HG02642 (cell line): ENCODE data around the gene SFRP2.

Source experiments
- ATAC-seq: cut with Tn5 transposase; IDR thresholded peaks from one replicate; pipeline ENCODE4 v1.9.1; 2021; ENCODE audit warnings: mild to moderate bottlenecking; ENCODE audit not compliant: unreplicated experiment, poor library complexity

Gene SFRP2

DNA sequence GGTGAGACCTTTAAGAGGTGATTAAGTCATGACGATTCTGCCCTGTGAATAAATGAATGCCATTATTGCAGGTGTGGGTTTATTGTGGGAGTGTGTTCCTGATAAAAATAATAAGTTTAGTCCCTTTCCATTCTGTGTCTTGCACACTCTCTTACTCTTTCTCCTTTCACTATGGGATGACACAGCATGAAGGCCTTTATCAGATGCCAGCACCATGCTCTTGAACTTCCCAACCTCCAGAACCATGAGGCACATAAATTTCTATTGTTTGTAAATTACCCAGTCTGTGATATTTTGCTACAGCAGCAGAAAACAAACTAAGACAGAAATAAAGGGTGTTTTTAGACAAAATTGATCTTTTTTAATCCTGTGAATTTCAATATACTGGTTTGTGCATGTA is 10.5 kb downstream of the SFRP2 start:
- ATAC-seq: no peak

- ATAC-seq: no peak
Measured at GRCh38 chr4:153777421-153777820, 11.5 kb downstream of the SFRP2 start.

DNA sequence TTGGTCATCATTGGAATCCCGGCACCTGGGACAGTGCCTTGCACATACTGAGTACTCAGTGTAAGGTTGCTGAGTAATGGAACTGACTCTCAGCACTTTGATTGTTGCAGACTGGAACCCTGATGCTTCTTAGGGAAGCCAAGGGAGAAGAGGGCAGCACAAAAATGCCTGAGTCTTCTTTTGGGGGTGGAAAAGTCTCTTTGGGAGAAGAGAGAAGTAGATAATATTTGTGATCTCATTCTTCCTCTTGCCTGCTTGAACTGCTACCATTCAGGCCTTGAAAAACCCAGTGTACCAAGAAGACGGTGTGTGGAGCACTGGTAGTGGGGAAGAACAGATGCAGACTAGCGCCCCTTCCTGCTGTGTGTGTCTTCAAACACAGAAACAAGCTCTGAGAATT is 12.3 kb downstream of the SFRP2 start:
- ATAC-seq: no peak

DNA sequence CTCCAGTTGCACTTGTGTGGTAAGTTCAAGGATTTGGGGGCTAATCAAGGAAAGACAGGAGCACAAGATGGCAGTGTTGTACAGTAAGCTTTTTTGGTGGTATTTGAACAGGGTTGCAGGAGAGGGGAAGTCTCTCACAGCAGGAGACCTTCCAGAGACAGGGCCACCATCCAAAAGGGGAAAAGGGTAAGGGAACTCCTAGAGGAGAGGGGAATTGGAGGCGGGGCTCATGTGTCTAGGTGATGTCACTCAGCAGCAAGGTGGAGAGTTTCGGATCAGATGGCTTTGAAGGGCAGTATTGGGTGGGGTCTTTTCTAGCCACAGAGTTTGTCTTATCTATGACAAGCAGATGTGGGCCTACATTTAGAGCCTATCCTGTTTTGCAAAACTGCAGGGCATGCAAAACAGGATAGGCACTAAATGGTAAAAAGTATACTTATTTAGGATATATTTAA is 15.6 kb downstream of the SFRP2 start:
- no peak for ATAC-seq

- ATAC-seq: no peak
Measured at GRCh38 chr4:153771046-153771445, 17.8 kb downstream of the SFRP2 start.

GRCh38 chr4:153766758-153767157 is 22.1 kb downstream of the SFRP2 start:
- no peak for ATAC-seq

GRCh38 chr4:153765894-153766293 is 23.0 kb downstream of the SFRP2 start:
- ATAC-seq: no peak

GRCh38 chr4:153764601-153765368 is 24.1 kb downstream of the SFRP2 start:
- no peak for ATAC-seq

DNA sequence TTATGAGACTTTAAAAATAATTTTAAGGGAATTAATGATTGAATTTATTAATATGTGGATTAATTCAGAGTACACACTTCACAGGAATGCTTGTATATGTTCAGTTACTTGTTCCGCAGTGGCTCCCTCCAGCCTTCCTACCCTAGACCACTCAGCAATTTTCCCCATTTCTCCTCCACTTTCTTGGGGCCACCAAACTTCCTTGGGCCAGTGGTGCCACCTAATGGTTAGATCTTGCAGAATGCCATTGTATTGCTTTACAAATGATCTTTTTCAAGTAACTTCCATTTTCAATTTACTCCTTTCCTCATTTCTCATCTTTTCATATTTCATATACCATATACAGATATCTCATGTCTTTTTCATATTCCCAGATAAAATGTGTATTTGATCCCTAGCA is 25.5 kb downstream of the SFRP2 start:
- no peak for ATAC-seq

GRCh38 chr4:153759407-153760316 is 29.2 kb downstream of the SFRP2 start, which contains the start of gene RNF175:
TSS of gene RNF175 (minus strand) at chr4:153760024. CDS start at chr4:153759862, 162 bp downstream.
- ATAC-seq: no peak

GRCh38 chr4:153758688-153759406 is 30.0 kb downstream of the SFRP2 start:
- no peak for ATAC-seq

DNA sequence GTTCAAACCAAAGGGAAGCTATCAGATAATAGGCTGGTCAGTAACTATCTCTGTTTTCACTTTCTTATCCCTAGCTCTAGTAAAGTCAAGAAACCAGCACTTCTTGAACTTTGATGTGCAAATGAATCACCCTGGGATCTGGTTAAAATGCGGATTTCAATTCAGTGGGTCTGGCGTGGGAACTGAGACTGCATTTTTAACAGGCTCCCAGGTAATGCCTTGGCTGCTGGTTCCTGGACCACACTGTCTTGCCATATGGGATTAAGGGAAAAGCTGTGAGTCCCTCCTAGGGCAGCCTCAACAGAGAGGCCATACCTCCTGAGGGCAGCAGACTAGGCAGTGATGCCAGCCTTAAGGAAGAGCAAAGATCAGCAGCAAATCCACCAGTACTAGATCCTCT is 30.7 kb downstream of the SFRP2 start:
- ATAC-seq: no peak

DNA sequence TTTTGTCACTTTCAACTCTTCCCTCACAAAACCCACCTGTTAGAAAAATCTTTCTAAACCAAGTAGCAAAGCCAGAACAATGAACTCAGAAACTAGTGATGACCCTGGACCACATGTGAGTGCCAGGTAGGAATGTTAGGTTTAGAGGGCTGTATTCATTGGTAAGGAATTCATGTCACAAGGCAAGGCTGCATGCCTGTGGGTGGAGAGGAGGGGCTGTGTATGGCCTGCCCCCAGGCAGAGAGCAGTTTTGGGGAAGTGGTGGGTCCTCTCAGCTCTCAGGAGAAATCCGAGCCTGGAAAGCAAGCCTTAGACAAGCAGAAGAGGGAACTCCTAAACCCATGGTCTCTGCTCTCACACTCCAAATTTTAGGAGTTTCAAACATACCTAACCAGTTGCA is 31.5 kb downstream of the SFRP2 start:
- no peak for ATAC-seq

- ATAC-seq: no peak
Measured at GRCh38 chr4:153755186-153755585, 33.7 kb downstream of the SFRP2 start.

GRCh38 chr4:153750197-153750817 is 38.6 kb downstream of the SFRP2 start:
- ATAC-seq: peak; percentile 74

DNA sequence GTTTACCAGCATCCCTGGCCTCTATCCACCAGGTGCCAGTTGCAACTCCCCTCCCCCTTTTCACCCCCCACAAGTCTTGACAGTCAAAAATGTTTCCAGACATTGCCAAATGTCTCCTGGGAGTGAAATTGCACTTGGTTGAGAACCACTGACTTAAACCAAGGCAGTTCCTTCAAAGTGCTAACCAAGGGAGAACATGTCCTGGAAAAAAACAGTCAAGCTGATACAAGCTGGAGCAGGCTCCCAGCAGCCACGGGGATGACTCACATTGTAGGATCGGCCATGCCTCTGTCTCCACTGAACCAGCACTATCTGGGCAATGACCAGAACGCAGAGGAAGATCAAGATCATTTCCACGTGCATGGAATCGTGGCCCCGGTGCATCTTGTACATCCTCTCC is 40.5 kb downstream of the SFRP2 start:
- ATAC-seq: no peak

DNA sequence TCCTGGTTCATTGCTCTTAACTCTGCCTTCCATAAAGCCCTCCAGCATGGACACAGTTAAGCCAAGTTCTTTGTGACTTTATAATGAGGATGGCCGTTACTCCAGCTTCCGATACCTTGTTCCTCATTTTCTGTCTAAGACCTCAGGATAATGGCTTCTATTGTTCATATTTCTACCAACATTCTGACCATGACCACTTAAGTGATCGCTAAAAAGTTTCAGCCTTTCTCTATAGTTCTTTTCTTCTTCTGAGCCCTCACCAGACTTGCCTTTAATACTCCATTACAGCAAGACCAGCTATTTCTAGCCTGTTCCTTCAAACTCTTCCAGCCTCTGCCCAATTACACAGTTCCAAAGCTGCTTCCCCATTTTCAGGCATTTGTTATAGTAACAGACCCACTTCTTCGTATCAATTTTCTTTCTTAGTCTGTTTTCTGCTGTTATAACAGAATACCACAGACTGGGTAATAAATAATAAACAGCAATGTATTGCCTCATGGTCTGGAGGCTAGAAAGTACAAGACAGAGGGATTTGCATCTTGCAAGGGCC is 41.4 kb downstream of the SFRP2 start:
- no peak for ATAC-seq

GRCh38 chr4:153745651-153746050 is 43.2 kb downstream of the SFRP2 start:
- no peak for ATAC-seq

- no peak for ATAC-seq
Measured at GRCh38 chr4:153741541-153741940, 47.3 kb downstream of the SFRP2 start.

DNA sequence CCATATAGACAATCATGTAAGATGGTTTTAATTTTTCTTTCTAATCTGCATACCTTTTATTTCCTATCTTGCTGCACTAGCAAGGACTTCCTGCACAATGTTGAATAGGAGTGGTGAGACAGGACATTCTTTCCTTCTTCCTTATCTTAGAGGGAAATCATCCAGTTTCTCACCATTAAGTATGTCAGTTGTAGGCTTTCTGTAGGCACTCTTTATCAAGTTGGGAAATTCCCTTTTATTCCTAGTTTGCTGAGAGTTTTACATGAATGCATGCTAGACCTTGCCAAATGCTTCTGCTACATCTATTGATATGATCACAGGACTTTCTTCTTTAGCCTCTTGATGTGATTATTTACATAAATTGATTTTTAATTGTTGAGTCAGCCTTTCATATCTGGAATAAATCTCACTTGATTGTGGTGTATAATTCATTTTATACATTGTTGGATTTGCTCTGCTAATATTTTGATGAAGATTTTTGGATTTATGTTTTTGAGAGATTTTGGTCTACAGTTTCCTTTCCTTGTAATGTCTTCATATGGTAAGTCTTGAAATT is 52.9 kb downstream of the SFRP2 start:
- no peak for ATAC-seq
